Astrocyte of the hippocampus (primary cell): Measurements from ENCODE around the gene CGB2.

Source experiments
- DNase-seq: peaks from one replicate; pipeline ENCODE4 v3.0.0; 2011; ENCODE audit warnings: low read depth, low spot score

CGB2 gene

GRCh38 chr19:49067554-49067953 lies 35.9 kb downstream of the CGB2 start:
- no peak for DNase-seq

GRCh38 chr19:49069026-49069425 lies 37.3 kb downstream of the CGB2 start:
- DNase-seq: peak; percentile 28

GRCh38 chr19:49070416-49070815 lies 38.7 kb downstream of the CGB2 start:
- DNase-seq: no peak

- DNase-seq: peak; percentile 60
These were observed 40.3 kb downstream of the CGB2 start for GRCh38 chr19:49071860-49072547.

GRCh38 chr19:49073514-49074378 lies 42.1 kb downstream of the CGB2 start:
- peak; percentile 28 for DNase-seq

- DNase-seq: peak; percentile 82
These were observed 43.2 kb downstream of the CGB2 start for GRCh38 chr19:49074869-49075268.

- DNase-seq: no peak
These were observed 48.7 kb downstream of the CGB2 start for GRCh38 chr19:49080392-49080791.

GRCh38 chr19:49081273-49081672 lies 49.6 kb downstream of the CGB2 start:
- DNase-seq: no peak
